GM19351 (cell line): ENCODE measurements around the gene CARD11.

Source experiments
- ATAC-seq: cut with Tn5 transposase; IDR thresholded peaks from one replicate; pipeline ENCODE4 v1.9.1; 2021; ENCODE audit warnings: mild to moderate bottlenecking, moderate library complexity; ENCODE audit not compliant: unreplicated experiment

CARD11 gene

GRCh38 chr7:2856388-2857169, 187.1 kb downstream of the CARD11 start:
- no peak for ATAC-seq
